ENCODE measurements around the gene LIMCH1.

DNA sequence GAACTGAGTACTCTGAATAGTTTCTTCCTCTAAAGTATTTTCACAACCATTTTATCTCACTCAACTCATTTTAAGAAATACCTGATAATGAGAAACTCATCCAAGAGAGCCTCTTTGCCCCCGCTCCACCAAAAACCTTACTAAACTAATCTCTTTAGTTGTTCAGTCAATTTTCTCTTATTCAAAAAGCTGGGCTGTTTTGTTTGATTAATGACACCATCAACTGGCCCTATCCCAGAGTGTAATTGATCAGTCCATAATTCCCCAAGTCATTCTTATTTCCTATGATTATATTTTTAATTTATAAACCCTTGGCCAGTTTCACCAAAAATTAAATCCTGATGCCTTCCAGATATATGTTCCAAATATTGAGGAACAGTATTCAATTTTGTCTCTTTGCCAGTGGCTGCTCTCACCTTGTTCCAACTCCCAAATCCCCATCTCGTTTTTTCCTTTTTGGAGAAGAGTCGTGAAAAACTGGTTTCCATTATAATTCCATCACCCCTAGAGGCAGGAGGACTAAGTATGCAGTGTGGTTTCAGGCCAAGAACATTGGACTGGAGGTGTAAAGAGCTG lies 10.4 kb downstream of the LIMCH1 start:
- no peak for TF ChIP-seq CTCF (conservative IDR thresholded peaks at IDR 0.05; ENCODE audit: low read length)
- no peak for TF ChIP-seq EZH2phosphoT487 (IDR thresholded peaks at IDR 0.05; ENCODE audit: borderline replicate concordance)

All from Loucy (cell line).